ENCODE results near the gene BSN. TPM values are rescaled to one million over a fixed set of nuclear protein-coding genes. Genes with fewer than 3 reads are reported as not detected.

Gene BSN
- total RNA-seq, 2 donors from 2014 or later = 0.82 to 11.6 TPM

- DNase-seq (ENCODE audit: low spot score) = no peak
- no peak overlapping the region for H3K4me3 ChIP-seq
- no peak overlapping the region for H3K27ac ChIP-seq
- H3K36me3 ChIP-seq = peaks cover 0 to 4% of the 10 kb centered on the region in 2 donors
- WGBS = 78% methylated on average over 9 of the region's 9 CpGs
- intact Hi-C loops (cut with DNase I) = no loop called here
- no peaks in the 10 kb centered on the region for H3K27me3 ChIP-seq (replicated peaks; ENCODE audit: insufficient read depth)
- no peaks in the 10 kb centered on the region for H3K4me1 ChIP-seq (replicated peaks)
- TF ChIP-seq POLR2A (IDR thresholded peaks at IDR 0.05) = no peak
- TF ChIP-seq POLR2AphosphoS5 (IDR thresholded peaks at IDR 0.05) = no peak
- TF ChIP-seq, protein P1, sequence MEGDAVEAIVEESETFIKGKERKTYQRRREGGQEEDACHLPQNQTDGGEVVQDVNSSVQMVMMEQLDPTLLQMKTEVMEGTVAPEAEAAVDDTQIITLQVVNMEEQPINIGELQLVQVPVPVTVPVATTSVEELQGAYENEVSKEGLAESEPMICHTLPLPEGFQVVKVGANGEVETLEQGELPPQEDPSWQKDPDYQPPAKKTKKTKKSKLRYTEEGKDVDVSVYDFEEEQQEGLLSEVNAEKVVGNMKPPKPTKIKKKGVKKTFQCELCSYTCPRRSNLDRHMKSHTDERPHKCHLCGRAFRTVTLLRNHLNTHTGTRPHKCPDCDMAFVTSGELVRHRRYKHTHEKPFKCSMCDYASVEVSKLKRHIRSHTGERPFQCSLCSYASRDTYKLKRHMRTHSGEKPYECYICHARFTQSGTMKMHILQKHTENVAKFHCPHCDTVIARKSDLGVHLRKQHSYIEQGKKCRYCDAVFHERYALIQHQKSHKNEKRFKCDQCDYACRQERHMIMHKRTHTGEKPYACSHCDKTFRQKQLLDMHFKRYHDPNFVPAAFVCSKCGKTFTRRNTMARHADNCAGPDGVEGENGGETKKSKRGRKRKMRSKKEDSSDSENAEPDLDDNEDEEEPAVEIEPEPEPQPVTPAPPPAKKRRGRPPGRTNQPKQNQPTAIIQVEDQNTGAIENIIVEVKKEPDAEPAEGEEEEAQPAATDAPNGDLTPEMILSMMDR (IDR thresholded peaks at IDR 0.05) = no peak
- no peaks in the 10 kb centered on the region for H3K9me3 ChIP-seq
These were observed 152.3 kb downstream of the BSN start for GRCh38 chr3:49706456-49707112.

- Histone ChIP-seq H3K4me3 (no peak overlapping the region), H3K9me3 (no peaks in the 10 kb centered on the region), H3K27ac (no peak overlapping the region), H3K27me3 (replicated peaks; ENCODE audit: insufficient read depth) (no peaks in the 10 kb centered on the region), H3K36me3 (peaks cover 0 to 4% of the 10 kb centered on the region in 2 donors), H3K4me1 (replicated peaks) (no peaks in the 10 kb centered on the region)
- WGBS = 75% methylated on average over 4 of the region's 4 CpGs
- TF ChIP-seq, protein P1 (IDR thresholded peaks at IDR 0.05) = no peak
- TF ChIP-seq POLR2A (IDR thresholded peaks at IDR 0.05) (no peak), POLR2AphosphoS5 (IDR thresholded peaks at IDR 0.05) (no peak)
- DNase-seq (ENCODE audit: low spot score) = no peak
- intact Hi-C loops (cut with DNase I) = no loop called here
These were observed 152.8 kb downstream of the BSN start for GRCh38 chr3:49707113-49707480.

- Histone ChIP-seq H3K27ac (no peak overlapping the region), H3K9me3 (no peaks in the 10 kb centered on the region), H3K4me3 (no peak overlapping the region), H3K27me3 (replicated peaks; ENCODE audit: insufficient read depth) (no peaks in the 10 kb centered on the region), H3K4me1 (replicated peaks) (no peaks in the 10 kb centered on the region), H3K36me3 (peaks cover 0 to 4% of the 10 kb centered on the region in 2 donors)
- DNase-seq (ENCODE audit: low spot score) = no peak
- TF ChIP-seq POLR2AphosphoS5 (IDR thresholded peaks at IDR 0.05) (no peak), POLR2A (IDR thresholded peaks at IDR 0.05) (no peak)
- TF ChIP-seq, protein P1 (IDR thresholded peaks at IDR 0.05) = no peak
- intact Hi-C loops (cut with DNase I) = no loop called here
- WGBS = 96% methylated on average over 8 of the region's 8 CpGs
These were observed 155.6 kb downstream of the BSN start for GRCh38 chr3:49709852-49710251.

DNA sequence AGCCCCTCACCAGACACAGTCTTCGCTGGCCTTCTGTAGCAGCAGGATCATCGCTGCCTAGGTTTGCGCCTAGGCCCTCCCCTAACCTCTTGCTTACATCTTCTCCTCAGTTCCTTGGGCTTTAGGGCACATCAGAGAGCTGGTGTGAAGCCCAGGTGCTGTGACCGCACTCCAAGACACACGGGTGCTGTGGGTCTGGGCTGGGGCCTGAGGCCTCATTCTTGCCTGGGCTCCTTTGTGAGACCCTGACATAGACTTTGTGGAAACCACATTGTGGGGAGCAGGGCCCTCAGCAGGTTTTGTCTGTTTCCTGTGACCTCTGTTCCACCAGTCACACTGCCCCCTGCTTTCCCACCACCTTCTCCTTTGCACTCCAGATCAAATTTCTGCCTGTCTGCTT lies 157.2 kb downstream of the BSN start:
- WGBS = 93% methylated on average over 5 of the region's 5 CpGs
- TF ChIP-seq, protein P1 (IDR thresholded peaks at IDR 0.05) = no peak
- TF ChIP-seq POLR2AphosphoS5 (IDR thresholded peaks at IDR 0.05) (no peak), POLR2A (IDR thresholded peaks at IDR 0.05) (no peak)

GRCh38 chr3:49712166-49712565 lies 157.9 kb downstream of the BSN start:
- no peak for TF ChIP-seq POLR2A (IDR thresholded peaks at IDR 0.05)
- TF ChIP-seq, protein P1 (IDR thresholded peaks at IDR 0.05) = no peak
- no peak for TF ChIP-seq POLR2AphosphoS5 (IDR thresholded peaks at IDR 0.05)
- DNase-seq (ENCODE audit: low spot score) = no peak
- Histone ChIP-seq H3K9me3 (no peaks in the 10 kb centered on the region), H3K4me1 (replicated peaks) (no peaks in the 10 kb centered on the region), H3K27me3 (replicated peaks; ENCODE audit: insufficient read depth) (no peaks in the 10 kb centered on the region), H3K36me3 (no peaks in the 10 kb centered on the region), H3K4me3 (no peak overlapping the region), H3K27ac (no peak overlapping the region)
- intact Hi-C loops (cut with DNase I) = no loop called here
- WGBS = 96% methylated on average over 11 of the region's 11 CpGs

More for the DNA sequence above, 157.2 kb downstream of the BSN start:
- Histone ChIP-seq H3K4me3 (no peak overlapping the region), H3K4me1 (replicated peaks) (no peaks in the 10 kb centered on the region), H3K36me3 (no peaks in the 10 kb centered on the region), H3K27ac (no peak overlapping the region), H3K27me3 (replicated peaks; ENCODE audit: insufficient read depth) (no peaks in the 10 kb centered on the region), H3K9me3 (no peaks in the 10 kb centered on the region)
- DNase-seq (ENCODE audit: low spot score) = no peak
- intact Hi-C loops (cut with DNase I) = no loop called here
